OCI-LY7 (cell line): ENCODE measurements around the gene AP1M1.

Experiments
- EZH2phosphoT487 ChIP-seq: fragments of 200-600 bp; sonication (generic); IDR thresholded peaks from 2 replicates; pipeline ENCODE4 v1.6.1; 2018; ENCODE audit warnings: low read depth, borderline replicate concordance, mild to moderate bottlenecking, mixed run types, antibody characterized with exemption, low read length, moderate library complexity, mixed read lengths
- TF ChIP-seq, protein P1 (sequence below): fragments of 200-600 bp; sonication (generic); conservative IDR thresholded peaks from 2 replicates; pipeline ENCODE4 v1.5.1; 2014; ENCODE audit warnings: mild to moderate bottlenecking, antibody characterized with exemption, low read length, moderate library complexity, mixed read lengths

DNA sequence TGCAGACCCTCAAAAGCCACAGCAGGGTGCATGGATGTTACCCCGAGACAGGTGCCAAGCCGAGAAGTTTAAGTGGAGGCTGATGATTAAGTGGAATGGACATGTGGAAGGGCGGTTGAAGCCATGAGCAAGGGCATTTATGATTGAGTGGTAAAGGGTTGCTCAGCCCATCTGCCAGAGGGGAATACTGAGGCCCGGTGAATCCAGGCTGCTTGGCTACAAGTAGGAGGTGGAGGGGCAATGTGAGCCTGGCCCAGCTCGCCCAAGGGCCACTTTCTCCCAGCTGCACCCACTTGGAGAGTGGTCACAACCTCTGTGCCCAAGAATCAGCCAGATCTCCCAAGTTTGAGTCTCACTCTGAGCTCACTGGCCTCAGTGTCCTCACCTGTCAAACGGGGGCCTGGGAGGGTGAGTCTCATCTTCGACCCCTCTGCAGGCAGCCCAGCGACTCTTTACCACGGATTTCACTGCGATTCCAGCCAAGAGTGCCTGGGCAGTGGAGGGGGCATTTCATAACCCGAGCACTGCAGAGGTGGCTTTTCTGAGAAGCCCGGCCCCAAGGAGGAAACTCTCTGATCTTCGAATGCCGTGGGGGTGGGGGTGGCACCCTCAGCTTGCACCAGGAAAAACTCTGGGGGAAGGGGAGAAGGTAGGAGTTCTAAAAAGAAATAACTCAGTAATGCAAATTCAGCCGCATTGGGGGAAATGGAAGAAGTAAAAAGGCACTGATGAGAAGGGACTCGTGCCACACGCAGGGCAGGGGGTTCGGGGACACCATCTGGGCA, 64.1 kb downstream of the AP1M1 start:
- TF ChIP-seq, protein P1, sequence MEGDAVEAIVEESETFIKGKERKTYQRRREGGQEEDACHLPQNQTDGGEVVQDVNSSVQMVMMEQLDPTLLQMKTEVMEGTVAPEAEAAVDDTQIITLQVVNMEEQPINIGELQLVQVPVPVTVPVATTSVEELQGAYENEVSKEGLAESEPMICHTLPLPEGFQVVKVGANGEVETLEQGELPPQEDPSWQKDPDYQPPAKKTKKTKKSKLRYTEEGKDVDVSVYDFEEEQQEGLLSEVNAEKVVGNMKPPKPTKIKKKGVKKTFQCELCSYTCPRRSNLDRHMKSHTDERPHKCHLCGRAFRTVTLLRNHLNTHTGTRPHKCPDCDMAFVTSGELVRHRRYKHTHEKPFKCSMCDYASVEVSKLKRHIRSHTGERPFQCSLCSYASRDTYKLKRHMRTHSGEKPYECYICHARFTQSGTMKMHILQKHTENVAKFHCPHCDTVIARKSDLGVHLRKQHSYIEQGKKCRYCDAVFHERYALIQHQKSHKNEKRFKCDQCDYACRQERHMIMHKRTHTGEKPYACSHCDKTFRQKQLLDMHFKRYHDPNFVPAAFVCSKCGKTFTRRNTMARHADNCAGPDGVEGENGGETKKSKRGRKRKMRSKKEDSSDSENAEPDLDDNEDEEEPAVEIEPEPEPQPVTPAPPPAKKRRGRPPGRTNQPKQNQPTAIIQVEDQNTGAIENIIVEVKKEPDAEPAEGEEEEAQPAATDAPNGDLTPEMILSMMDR = no peak
- no peak for TF ChIP-seq EZH2phosphoT487
